GM12878 (cell line): ENCODE data around the gene PDZRN4. TPM values are rescaled to one million over a fixed set of nuclear protein-coding genes. Genes with fewer than 3 reads are reported as not detected.

ENCODE experiments used
- ATAC-seq: fragments of 200-7000 bp; cut with Tn5 transposase; 3 replicates; pipeline ENCODE4 v1.9.1; 2020; ENCODE audit warnings: mild to moderate bottlenecking, moderate library complexity
- BruUV-seq: library from RNA; stranded (reverse); fragments of 400-500 nt; replicated peaks from 2 replicates; lab custom pipeline; 2021; lab: Mats Ljungman, UMichigan
- CTCF ChIA-PET: fragments of 300-600 bp; sonication (Branson Sonifier 250); formaldehyde crosslinking; extraction: SDS; loops from one replicate; lab custom pipeline; 2021; ENCODE audit warnings: inconsistent platforms; lab: Yijun Ruan, JAX
- POLR2A ChIA-PET: fragments of 350-600 bp; formaldehyde crosslinking; extraction: SDS; loops from one replicate; lab custom pipeline; 2021; ENCODE audit warnings: inconsistent platforms; lab: Charles Lee
- RAD21 ChIA-PET: fragments of 300-600 bp; sonication (Branson Sonifier 250); formaldehyde crosslinking; loops from one replicate; lab custom pipeline; 2023; ENCODE audit warnings: antibody characterized with exemption; ENCODE audit not compliant: unreplicated experiment; lab: Charles Lee
- SMC1A ChIA-PET: fragments of 300-600 bp; sonication (Branson Sonifier 250); formaldehyde crosslinking; loops from one replicate; lab custom pipeline; 2023; ENCODE audit not compliant: unreplicated experiment, uncharacterized antibody; lab: Charles Lee
- DNase-seq: peaks from one replicate; pipeline ENCODE4 v3.0.0-alpha.2; 2011; ENCODE audit warnings: low read depth, low spot score
- FAIRE-seq: peaks from 3 replicates; lab custom pipeline; 2011; peaks lifted over from hg19 to GRCh38; lab: Jason Lieb, UNC
- H2AFZ ChIP-seq: 2 replicates; pipeline ENCODE4 v1.6.0; 2011; ENCODE audit warnings: low read depth, low read length, control low read depth; ENCODE audit not compliant: control insufficient read depth
- H3K27ac ChIP-seq: 2 replicates; pipeline ENCODE4 v1.5.1; 2011; ENCODE audit warnings: control low read depth; ENCODE audit not compliant: control insufficient read depth, insufficient read depth
- H3K27me3 ChIP-seq, 2 experiments: replicated peaks in 1 of 2; 2 replicates each; pipeline versions ENCODE4 v1.6.0 to v1.6.1; 2011; ENCODE audit warnings: low read length in 1 of 2; ENCODE audit not compliant: control insufficient read depth in 2 of 2, insufficient read depth in 2 of 2
- H3K36me3 ChIP-seq, 2 experiments: 2 replicates each; pipeline ENCODE4 v1.5.1; 2011; ENCODE audit warnings: low read length in 1 of 2; ENCODE audit not compliant: control insufficient read depth in 2 of 2, insufficient read depth in 2 of 2
- H3K4me1 ChIP-seq: 2 replicates; pipeline ENCODE4 v1.6.1; 2011; ENCODE audit warnings: mild to moderate bottlenecking, low read length, moderate library complexity, mixed read lengths; ENCODE audit not compliant: control insufficient read depth, insufficient read depth
- H3K4me2 ChIP-seq: 2 replicates; pipeline ENCODE4 v1.6.0; 2011; ENCODE audit warnings: control low read depth; ENCODE audit not compliant: control insufficient read depth, insufficient read depth
- H3K4me3 ChIP-seq: fragments of 200-600 bp; sonication (generic); 2 replicates; pipeline ENCODE4 v1.5.1; 2016
- H3K79me2 ChIP-seq: 2 replicates; pipeline ENCODE4 v1.6.0; 2011; ENCODE audit warnings: low read length; ENCODE audit not compliant: control insufficient read depth, insufficient read depth
- H3K9ac ChIP-seq: 2 replicates; pipeline ENCODE4 v1.8.0; 2011; ENCODE audit warnings: low read length, control low read depth, mixed read lengths; ENCODE audit not compliant: control insufficient read depth, insufficient read depth
- H3K9me3 ChIP-seq: replicated peaks from 3 replicates; pipeline ENCODE4 v1.5.1; 2011; ENCODE audit warnings: mild to moderate bottlenecking, low read length; ENCODE audit not compliant: control insufficient read depth, insufficient read depth
- H4K20me1 ChIP-seq: 2 replicates; pipeline ENCODE4 v1.6.0; 2011; ENCODE audit not compliant: control insufficient read depth, insufficient read depth
- BACH1 ChIP-seq: fragments of 450-650 bp; IDR thresholded peaks from 2 replicates; pipeline ENCODE4 v1.6.1; 2017; ENCODE audit warnings: mild to moderate bottlenecking, borderline replicate concordance
- CREB1 ChIP-seq: IDR thresholded peaks from 2 replicates; pipeline ENCODE4 v1.6.1; 2012; ENCODE audit warnings: low read depth, mild to moderate bottlenecking, inconsistent platforms
- CUX1 ChIP-seq: IDR thresholded peaks from 2 replicates; pipeline ENCODE4 v1.6.1; 2012; ENCODE audit warnings: improper control_type of control experiment, low read depth, low read length; ENCODE audit not compliant: insufficient replicate concordance
- ELK1 ChIP-seq: IDR thresholded peaks from 2 replicates; pipeline ENCODE4 v1.6.1; 2012; ENCODE audit warnings: low read depth, low read length, improper control_type of control experiment
- ESRRA ChIP-seq: IDR thresholded peaks from 2 replicates; pipeline ENCODE4 v1.6.1; 2012; ENCODE audit warnings: mild to moderate bottlenecking, low read length, improper control_type of control experiment
- FOXK2 ChIP-seq: fragments of 450-650 bp; IDR thresholded peaks from 2 replicates; pipeline ENCODE4 v1.6.1; 2017; ENCODE audit warnings: mild to moderate bottlenecking, moderate library complexity
- NBN ChIP-seq: fragments of 450-650 bp; IDR thresholded peaks from 2 replicates; pipeline ENCODE4 v1.6.1; 2016
- PKNOX1 ChIP-seq: fragments of 450-650 bp; IDR thresholded peaks from 2 replicates; pipeline ENCODE4 v1.6.1; 2016; ENCODE audit warnings: mild to moderate bottlenecking
- SIN3A ChIP-seq: IDR thresholded peaks from 2 replicates; pipeline ENCODE4 v1.6.1; 2012; ENCODE audit warnings: low read depth, low read length, improper control_type of control experiment
- SRF ChIP-seq, 2 experiments: IDR thresholded peaks; 2 replicates each; pipeline ENCODE4 v1.6.1; 2011; ENCODE audit warnings: low read depth in 2 of 2, low read length in 2 of 2, mild to moderate bottlenecking in 1 of 2, moderate library complexity in 1 of 2
- USF2 ChIP-seq: IDR thresholded peaks from 2 replicates; pipeline ENCODE4 v1.6.1; 2011; ENCODE audit warnings: low read depth, low read length, improper control_type of control experiment, borderline replicate concordance
- ZBTB11 ChIP-seq: fragments of 450-650 bp; formaldehyde crosslinking; IDR thresholded peaks from 2 replicates; pipeline ENCODE4 v1.5.0; 2022; ENCODE audit warnings: mild to moderate bottlenecking, missing genetic modification characterization
- ZNF384 ChIP-seq: IDR thresholded peaks from 2 replicates; pipeline ENCODE4 v1.6.1; 2012; ENCODE audit warnings: low read depth, mild to moderate bottlenecking, low read length, improper control_type of control experiment, borderline replicate concordance
- WGBS: methylation state at CpG from one replicate; pipeline ENCODE4 v1.1.6; 2016; ENCODE audit warnings: low lambda C conversion rate; ENCODE audit not compliant: insufficient replicate concordance, insufficient coverage; ENCODE audit errors: missing lambda C conversion rate; 5-methylcytosine and 5-hydroxymethylcytosine counted together
- in situ Hi-C: fragments of 300-500 bp; cut with MboI; formaldehyde crosslinking; loops from 9 replicates; pipeline ENCODE4 v1.14.3; 2018; ENCODE audit warnings: mixed read lengths
- intact Hi-C: fragments of 100-400 bp; cut with micrococcal nuclease; formaldehyde crosslinking; loops from one replicate; pipeline ENCODE4 v1.14.2; 2022; ENCODE audit not compliant: unreplicated experiment
- polyA plus RNA-seq, 11 experiments: library from polyadenylated mRNA; depleted of rRNA in 4 of 11; unstranded in 6 of 11; stranded (reverse) in 5 of 11; fragments of >200 nt; fragmentation: Nextera tagmentation in 4 of 11; fragmentation: Illumina TruSeq in 1 of 11; extraction: Ambion mirVana in 4 of 11; extraction: Trizol in 1 of 11; gene quantifications; 1 replicate in 1 of 11; 2 replicates in 10 of 11; pipeline versions ENCODE4 v1.2.1 to v1.2.3, GENCODE V29; 2011 to 2016; ENCODE audit warnings: inconsistent platforms in 2 of 11, missing spikeins in 2 of 11, low read depth in 1 of 11
- total RNA-seq, 4 experiments: library from RNA; depleted of rRNA in 3 of 4; stranded (reverse); fragments of >200 nt in 3 of 4; fragmentation: Illumina TruSeq in 1 of 4; extraction: Trizol in 1 of 4; gene quantifications; 2 replicates each; pipeline versions ENCODE4 v1.2.1 to v1.2.3, GENCODE V29; 2013 to 2021

Gene PDZRN4
- total and polyA plus RNA-seq, 10 of the 15 experiments (the other 5 are each of a cell fraction or from before 2014, with no cell fraction given), result 0.03 TPM; not detected in 9

GRCh38 chr12:41507286-41507685 lies 319.2 kb downstream of the PDZRN4 start:
- ChIA-PET POLR2A (interaction anchor here (0.5 kb wide), 1 partner anchor 885 kb away, joined by 3 read pairs; no protein-coding TSS in a partner anchor), RAD21 (no interaction called here), CTCF (no interaction called here), SMC1A (no interaction called here)
- no peak for DNase-seq
- FAIRE-seq, result no peak
- H3K9me3 ChIP-seq, result no peaks in the 10 kb centered on the region
- in situ Hi-C loops (no loop called here), intact Hi-C loops (no loop called here)
- 4% methylated on average over 3 of the region's 3 CpGs for WGBS
- no TSS peak for BruUV-seq
- no peaks in the 10 kb centered on the region for H3K79me2 ChIP-seq
- no peak for ATAC-seq
- no peaks in the 10 kb centered on the region for H3K36me3 ChIP-seq
- H3K27me3 ChIP-seq, result 0 out of 4 replicates have a peak, but pooled peaks cover 0 to 3% of the 10 kb centered on the region in 2 experiments
- H3K27ac ChIP-seq, result no peak overlapping the region
- no peak overlapping the region for H3K4me3 ChIP-seq
- no peaks in the 10 kb centered on the region for H4K20me1 ChIP-seq
- no peak overlapping the region for H3K9ac ChIP-seq
- H3K4me2 ChIP-seq, result no peak overlapping the region
- no peak overlapping the region for H2AFZ ChIP-seq
- no peaks in the 10 kb centered on the region for H3K4me1 ChIP-seq
- TF ChIP-seq PKNOX1 (no peak), BACH1 (no peak), NBN (no peak), FOXK2 (no peak), ESRRA (no peak), SRF (IDR thresholded peaks at IDR 0.05; ENCODE audit: low read depth in 2 of 2, low read length in 2 of 2) (no peak), USF2 (no peak), ZBTB11 (CRISPR knock-in tag) (no peak), ELK1 (no peak), ZNF384 (no peak), CREB1 (no peak), CUX1 (no peak), SIN3A (no peak)
